ENCODE data around the gene GNA14. TPM values are rescaled to one million over a fixed set of nuclear protein-coding genes. Genes with fewer than 3 reads are reported as not detected.

Gene GNA14
- total RNA-seq, 1 experiment from 2014 or later, result 0.25 TPM

- H3K27me3 ChIP-seq (ENCODE audit: insufficient read depth, low read length), result 0 out of 2 replicates have a peak, but pooled peaks cover 5% of the 10 kb centered on the region
- TF ChIP-seq ATF3 (IDR thresholded peaks at IDR 0.05), result no peak
- H3K79me2 ChIP-seq (ENCODE audit: insufficient read depth, low read length), result no peaks in the 10 kb centered on the region
- DNase-seq (ENCODE audit: low read depth, low spot score), result no peak
- ChIA-PET RAD21 (ENCODE audit: low non-redundant PET in 1 of 2, low total read pairs in 2 of 2, uncharacterized antibody in 2 of 2, unreplicated experiment in 2 of 2) (interaction anchor here in 1 of 2 experiments (0.6 kb wide), 1 partner anchor 472 kb away, joined by 5 read pairs; no protein-coding TSS in a partner anchor), CTCF (no interaction called here), POLR2A (no interaction called here)
- H3K4me1 ChIP-seq (ENCODE audit: control insufficient read depth in 1 of 2, insufficient read depth in 2 of 2, low read length in 2 of 2), result no peaks in the 10 kb centered on the region
- no peak overlapping the region for H3K4me3 ChIP-seq (replicated peaks in 1 of 2; ENCODE audit: low read depth in 1 of 2, low read length in 2 of 2)
- intact Hi-C loops (cut with micrococcal nuclease), result loop anchor here (10.0 kb wide), 1 partner anchor 453 kb away; no protein-coding TSS in a partner anchor
- no peak for ATAC-seq
- H2AFZ ChIP-seq (ENCODE audit: low read depth, low read length, poor library complexity, severe bottlenecking), result no peak overlapping the region
- H3K9ac ChIP-seq (ENCODE audit: low read length), result no peak overlapping the region
- H3K36me3 ChIP-seq (ENCODE audit: control insufficient read depth in 1 of 2, insufficient read depth in 2 of 2, low read length in 2 of 2), result no peaks in the 10 kb centered on the region
- no peak overlapping the region for H3K4me2 ChIP-seq (ENCODE audit: low read length)
- no peaks in the 10 kb centered on the region for H3K9me2 ChIP-seq (ENCODE audit: insufficient read depth)
- H3K9me3 ChIP-seq (ENCODE audit: control insufficient read depth in 1 of 2, insufficient read depth in 1 of 2, low read depth in 1 of 2, low read length in 2 of 2), result no peaks in the 10 kb centered on the region
- no peaks in the 10 kb centered on the region for H4K20me1 ChIP-seq (ENCODE audit: insufficient read depth)
- BruUV-seq (replicated peaks), result no TSS peak
- no peak overlapping the region for H3K27ac ChIP-seq (ENCODE audit: low read depth, low read length)
These were observed 13.5 kb upstream of the GNA14 start for GRCh38 chr9:77661566-77662085.

- Histone ChIP-seq H3K27me3 (ENCODE audit: insufficient read depth, low read length) (no peaks in the 10 kb centered on the region), H3K9me2 (ENCODE audit: insufficient read depth) (no peaks in the 10 kb centered on the region), H3K9me3 (ENCODE audit: control insufficient read depth in 1 of 2, insufficient read depth in 1 of 2, low read depth in 1 of 2, low read length in 2 of 2) (no peaks in the 10 kb centered on the region), H3K4me2 (ENCODE audit: low read length) (no peak overlapping the region), H3K27ac (ENCODE audit: low read depth, low read length) (no peak overlapping the region), H4K20me1 (ENCODE audit: insufficient read depth) (no peaks in the 10 kb centered on the region), H3K36me3 (ENCODE audit: control insufficient read depth in 1 of 2, insufficient read depth in 2 of 2, low read length in 2 of 2) (no peaks in the 10 kb centered on the region), H2AFZ (ENCODE audit: low read depth, low read length, poor library complexity, severe bottlenecking) (no peak overlapping the region), H3K4me1 (ENCODE audit: control insufficient read depth in 1 of 2, insufficient read depth in 2 of 2, low read length in 2 of 2) (no peaks in the 10 kb centered on the region), H3K9ac (ENCODE audit: low read length) (no peak overlapping the region), H3K4me3 (replicated peaks in 1 of 2; ENCODE audit: low read depth in 1 of 2, low read length in 2 of 2) (no peak overlapping the region), H3K79me2 (ENCODE audit: insufficient read depth, low read length) (no peaks in the 10 kb centered on the region)
- no TSS peak for BruUV-seq (replicated peaks)
- DNase-seq (ENCODE audit: low read depth, low spot score), result no peak
- ChIA-PET RAD21 (ENCODE audit: low non-redundant PET in 1 of 2, low total read pairs in 2 of 2, uncharacterized antibody in 2 of 2, unreplicated experiment in 2 of 2) (no interaction called here), POLR2A (no interaction called here), CTCF (no interaction called here)
- intact Hi-C loops (cut with micrococcal nuclease), result loop anchor here (10.0 kb wide), 1 partner anchor 455 kb away; no protein-coding TSS in a partner anchor
- no peak for ATAC-seq
- TF ChIP-seq REST (IDR thresholded peaks at IDR 0.05; ENCODE audit: low read depth), result no peak
- no peak for TF ChIP-seq CTCF (IDR thresholded peaks at IDR 0.05 in 2 of 3, conservative IDR thresholded peaks at IDR 0.05 in 1 of 3; ENCODE audit: borderline replicate concordance in 1 of 3, insufficient read depth in 1 of 3, low read depth in 2 of 3, low read length in 2 of 3)
- TF ChIP-seq ZFX (IDR thresholded peaks at IDR 0.05), result no peak
- no peak for TF ChIP-seq FOSL1 (IDR thresholded peaks at IDR 0.05; ENCODE audit: low read depth)
- TF ChIP-seq SP1 (IDR thresholded peaks at IDR 0.05; ENCODE audit: low read depth), result no peak
- no peak for TF ChIP-seq POLR2A (IDR thresholded peaks at IDR 0.05; ENCODE audit: borderline replicate concordance, extremely low read depth, insufficient read depth, insufficient read length)
- no peak for TF ChIP-seq MAX (IDR thresholded peaks at IDR 0.05)
- TF ChIP-seq RAD21 (IDR thresholded peaks at IDR 0.05; ENCODE audit: low read depth), result no peak
- TF ChIP-seq EZH2phosphoT487 (IDR thresholded peaks at IDR 0.05; ENCODE audit: borderline replicate concordance), result no peak
- TF ChIP-seq ZBTB33 (IDR thresholded peaks at IDR 0.05; ENCODE audit: extremely low read depth, insufficient replicate concordance, low read length), result no peak
- TF ChIP-seq ZNF274 (IDR thresholded peaks at IDR 0.05; ENCODE audit: low read depth, low read length), result no peak
These were observed 11.8 kb upstream of the GNA14 start for GRCh38 chr9:77659926-77660325.
